Bronchial epithelial cell (primary cell): ENCODE data around the gene CNTRL. TPM values are rescaled to one million over a fixed set of nuclear protein-coding genes. Genes with fewer than 3 reads are reported as not detected.
"Not testable (repeated sequence)": the region's sequence is repeated elsewhere in the genome, so short reads cannot be mapped to it uniquely, and the experiment has no call there.

ENCODE experiments used
- DNase-seq: peaks from one replicate; pipeline ENCODE4 v3.0.0-alpha.2; 2010; ENCODE audit warnings: low read depth
- FAIRE-seq: peaks from 2 replicates; lab custom pipeline; 2011; peaks lifted over from hg19 to GRCh38; lab: Jason Lieb, UNC
- H3K27me3 ChIP-seq: 2 replicates; pipeline ENCODE4 v1.5.1; 2011; ENCODE audit warnings: low read length; ENCODE audit not compliant: control insufficient read depth, insufficient read depth
- H3K36me3 ChIP-seq: 2 replicates; pipeline ENCODE4 v1.5.1; 2011; ENCODE audit warnings: low read length; ENCODE audit not compliant: control insufficient read depth, insufficient read depth
- H3K4me3 ChIP-seq: 2 replicates; pipeline ENCODE4 v1.5.1; 2011; ENCODE audit warnings: mild to moderate bottlenecking, low read depth, low read length, control low read depth
- CTCF ChIP-seq: IDR thresholded peaks from 2 replicates; pipeline ENCODE4 v1.5.1; 2011; ENCODE audit warnings: mild to moderate bottlenecking, moderate library complexity, low read length, control low read depth, inconsistent platforms; ENCODE audit not compliant: insufficient read depth, severe bottlenecking
- total RNA-seq: library from RNA; depleted of rRNA; stranded (reverse); fragments of >200 nt; gene quantifications from 2 replicates; pipeline ENCODE4 v1.2.1, GENCODE V29; 2014

Gene CNTRL
- total RNA-seq, 1 donor from 2014 or later = 5.0 TPM

- FAIRE-seq = no peak
- no peaks in the 10 kb centered on the region for H3K36me3 ChIP-seq
Measured at GRCh38 chr9:121125590-121125989, 50.8 kb downstream of the CNTRL start.

GRCh38 chr9:121129384-121129783 is 54.6 kb downstream of the CNTRL start:
- H3K27me3 ChIP-seq, FAIRE-seq, H3K36me3 ChIP-seq, DNase-seq, H3K4me3 ChIP-seq: not testable (repeated sequence)

More at GRCh38 chr9:121125590-121125989, 50.8 kb downstream of the CNTRL start:
- TF ChIP-seq CTCF = no peak
- Histone ChIP-seq H3K4me3 (no peak overlapping the region), H3K27me3 (no peaks in the 10 kb centered on the region)
- DNase-seq = no peak

- no peak overlapping the region for H3K4me3 ChIP-seq
- FAIRE-seq = no peak
Measured at GRCh38 chr9:121133104-121133816, 58.5 kb downstream of the CNTRL start.

GRCh38 chr9:121135642-121136041 is 60.9 kb downstream of the CNTRL start:
- TF ChIP-seq CTCF = no peak
- H3K27me3 ChIP-seq = no peaks in the 10 kb centered on the region
- no peak for FAIRE-seq
- no peaks in the 10 kb centered on the region for H3K36me3 ChIP-seq
- DNase-seq = no peak
- H3K4me3 ChIP-seq = no peak overlapping the region

More at GRCh38 chr9:121133104-121133816, 58.5 kb downstream of the CNTRL start:
- no peaks in the 10 kb centered on the region for H3K27me3 ChIP-seq
- no peaks in the 10 kb centered on the region for H3K36me3 ChIP-seq
- no peak for TF ChIP-seq CTCF
- peak; percentile 78 for DNase-seq

GRCh38 chr9:121138561-121138960 is 63.8 kb downstream of the CNTRL start:
- peaks cover 5% of the 10 kb centered on the region for H3K36me3 ChIP-seq

GRCh38 chr9:121138973-121139372 is 64.2 kb downstream of the CNTRL start:
- DNase-seq (peak; percentile 12), FAIRE-seq (no peak)
- H3K4me3 ChIP-seq = no peak overlapping the region
- no peaks in the 10 kb centered on the region for H3K27me3 ChIP-seq
- peaks cover 5% of the 10 kb centered on the region for H3K36me3 ChIP-seq
- TF ChIP-seq CTCF = no peak

More at GRCh38 chr9:121138561-121138960, 63.8 kb downstream of the CNTRL start:
- DNase-seq (peak; percentile 90), FAIRE-seq (no peak)
- Histone ChIP-seq H3K27me3 (no peaks in the 10 kb centered on the region), H3K4me3 (no peak overlapping the region)
- TF ChIP-seq CTCF = no peak
